Measurements from ENCODE around the gene DCXR. TPM values are rescaled to one million over a fixed set of nuclear protein-coding genes. Genes with fewer than 3 reads are reported as not detected.

The DCXR gene
- polyA plus RNA-seq, 3 donors, result 88.8 to 93.1 (median 90.3) TPM

DNA sequence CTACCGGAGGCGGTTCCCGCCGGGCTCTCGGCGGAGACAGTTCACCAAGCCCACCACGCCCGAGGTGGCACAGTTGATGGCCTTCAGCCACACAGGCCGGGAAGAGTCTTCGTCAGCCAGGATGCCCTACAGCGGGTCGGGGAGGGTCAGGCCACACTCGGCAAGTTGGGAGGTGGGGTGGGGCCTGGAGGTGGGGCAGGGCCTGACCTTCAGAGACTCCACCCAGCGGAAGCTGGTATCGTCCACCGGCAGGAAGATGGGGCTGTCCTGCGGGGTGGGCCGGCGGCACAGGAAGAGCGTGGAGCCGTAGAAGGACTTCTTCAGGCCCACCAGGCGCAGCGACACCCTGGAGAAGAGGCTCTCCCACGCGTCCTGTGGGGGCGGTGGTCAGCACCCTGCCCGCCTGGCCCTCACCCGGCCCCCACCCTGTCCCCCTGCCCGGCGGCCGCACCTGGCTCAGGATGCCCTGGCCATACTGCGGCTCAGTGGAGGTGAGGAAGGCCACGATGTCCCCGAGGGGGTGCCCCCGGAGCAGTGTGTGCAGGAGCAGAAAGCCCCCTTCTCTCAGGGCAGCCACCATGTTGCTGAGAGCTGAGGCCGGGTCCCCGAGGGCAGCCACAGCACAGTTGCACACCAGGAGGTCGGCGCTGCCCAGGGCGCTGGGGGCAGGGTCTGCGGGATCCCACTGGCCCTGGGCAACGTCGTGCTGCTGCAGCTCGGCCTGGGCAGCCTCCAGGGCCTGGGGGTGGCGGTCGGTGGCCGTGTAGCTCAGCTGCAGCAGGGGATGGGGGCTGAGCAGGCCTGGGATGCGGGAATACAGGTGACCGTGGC, 47.7 kb upstream of the DCXR start:
- TF ChIP-seq, protein P1, sequence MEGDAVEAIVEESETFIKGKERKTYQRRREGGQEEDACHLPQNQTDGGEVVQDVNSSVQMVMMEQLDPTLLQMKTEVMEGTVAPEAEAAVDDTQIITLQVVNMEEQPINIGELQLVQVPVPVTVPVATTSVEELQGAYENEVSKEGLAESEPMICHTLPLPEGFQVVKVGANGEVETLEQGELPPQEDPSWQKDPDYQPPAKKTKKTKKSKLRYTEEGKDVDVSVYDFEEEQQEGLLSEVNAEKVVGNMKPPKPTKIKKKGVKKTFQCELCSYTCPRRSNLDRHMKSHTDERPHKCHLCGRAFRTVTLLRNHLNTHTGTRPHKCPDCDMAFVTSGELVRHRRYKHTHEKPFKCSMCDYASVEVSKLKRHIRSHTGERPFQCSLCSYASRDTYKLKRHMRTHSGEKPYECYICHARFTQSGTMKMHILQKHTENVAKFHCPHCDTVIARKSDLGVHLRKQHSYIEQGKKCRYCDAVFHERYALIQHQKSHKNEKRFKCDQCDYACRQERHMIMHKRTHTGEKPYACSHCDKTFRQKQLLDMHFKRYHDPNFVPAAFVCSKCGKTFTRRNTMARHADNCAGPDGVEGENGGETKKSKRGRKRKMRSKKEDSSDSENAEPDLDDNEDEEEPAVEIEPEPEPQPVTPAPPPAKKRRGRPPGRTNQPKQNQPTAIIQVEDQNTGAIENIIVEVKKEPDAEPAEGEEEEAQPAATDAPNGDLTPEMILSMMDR (IDR thresholded peaks at IDR 0.05), result no peak
- Histone ChIP-seq H4K20me1 (ENCODE audit: insufficient read depth, low read length) (no peaks in the 10 kb centered on the region), H3K27ac (ENCODE audit: low read depth in 1 of 2, low read length in 2 of 2) (no peak overlapping the region), H2AFZ (ENCODE audit: insufficient read depth, low read depth, low read length, poor library complexity, severe bottlenecking) (no peak overlapping the region), H3K4me1 (ENCODE audit: control insufficient read depth in 1 of 2, insufficient read depth in 2 of 2, low read length in 2 of 2) (no peaks in the 10 kb centered on the region), H3K27me3 (ENCODE audit: control insufficient read depth in 2 of 2, insufficient read depth in 2 of 2, low read length in 2 of 2) (no peaks in the 10 kb centered on the region), H3K79me2 (ENCODE audit: insufficient read depth, low read length) (no peaks in the 10 kb centered on the region), H3K4me2 (replicated peaks; ENCODE audit: extremely low read depth, low read length, poor library complexity, severe bottlenecking) (no peak overlapping the region), H3K36me3 (replicated peaks in 1 of 2; ENCODE audit: control insufficient read depth in 1 of 2, insufficient read depth in 2 of 2, low read length in 2 of 2) (peaks cover 83 to 94% of the 10 kb centered on the region in 2 donors), H3K9ac (ENCODE audit: insufficient read depth, low read length, poor library complexity, severe bottlenecking) (no peak overlapping the region), H3K4me3 (replicated peaks in 1 of 3; ENCODE audit: low read depth in 2 of 3, low read length in 3 of 3) (no peak overlapping the region), H3K9me3 (replicated peaks in 1 of 2; ENCODE audit: control insufficient read depth in 1 of 2, insufficient read depth in 1 of 2, low read length in 2 of 2) (no peaks in the 10 kb centered on the region)
- no peak overlapping the region for H3K4me3 Mint-ChIP-seq
- no peaks in the 10 kb centered on the region for H3K4me1 Mint-ChIP-seq
- peaks cover 0 to 2% (median 0%) of the 10 kb centered on the region in 3 donors for H3K27me3 Mint-ChIP-seq (ENCODE audit: low read depth in 3 of 3)
- peaks cover 30 to 85% of the 10 kb centered on the region in 2 donors for H3K36me3 Mint-ChIP-seq
- 93% methylated on average over 40 of the region's 49 CpGs for WGBS (ENCODE audit: insufficient coverage)
- no peaks in the 10 kb centered on the region for H3K9me3 Mint-ChIP-seq
- intact Hi-C loops (cut with micrococcal nuclease), result no loop called here
- H3K27ac Mint-ChIP-seq, result no peak overlapping the region
- DNase-seq, result no peak

DNA sequence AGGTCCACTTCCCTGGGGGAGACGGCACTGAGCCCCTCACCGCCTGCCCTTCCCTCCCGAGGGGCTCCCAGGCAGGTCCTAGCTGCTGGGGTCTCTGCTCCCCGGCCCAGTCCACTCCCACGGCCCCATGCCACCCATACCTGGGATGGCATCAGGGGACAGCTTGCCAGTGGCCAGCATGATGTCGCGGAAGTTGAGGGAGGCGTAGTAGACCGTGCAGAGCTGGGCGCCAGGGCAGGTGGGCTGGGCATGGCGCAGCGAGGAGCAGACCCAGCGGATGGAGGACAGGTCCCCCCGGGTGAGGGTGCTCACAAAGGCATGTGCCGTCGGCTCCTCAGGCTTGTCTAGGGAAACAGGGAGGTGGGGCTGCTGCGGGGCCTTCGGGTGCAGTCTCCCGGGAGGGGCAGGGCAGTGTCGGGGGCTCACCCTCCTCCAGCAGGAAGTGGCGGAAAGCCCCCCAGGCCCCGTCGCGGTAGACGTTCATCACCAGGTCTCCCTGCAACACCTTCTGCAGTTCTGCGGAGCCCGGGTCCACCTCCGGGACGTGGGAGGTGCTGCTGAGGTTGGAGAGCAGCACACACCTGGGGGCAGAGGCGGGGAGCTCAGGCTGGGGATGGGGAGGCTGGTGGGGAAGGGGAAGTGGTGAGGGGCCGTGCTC, 47.0 kb upstream of the DCXR start:
- Mint-ChIP-seq H3K27me3 (ENCODE audit: low read depth in 3 of 3) (peaks cover 0 to 2% (median 0%) of the 10 kb centered on the region in 3 donors), H3K27ac (no peak overlapping the region), H3K36me3 (peaks cover 35 to 87% of the 10 kb centered on the region in 2 donors), H3K4me1 (no peaks in the 10 kb centered on the region), H3K9me3 (no peaks in the 10 kb centered on the region), H3K4me3 (no peak overlapping the region)
- TF ChIP-seq, protein P1 (IDR thresholded peaks at IDR 0.05), result no peak
- DNase-seq, result no peak
- Histone ChIP-seq H3K27me3 (ENCODE audit: control insufficient read depth in 2 of 2, insufficient read depth in 2 of 2, low read length in 2 of 2) (no peaks in the 10 kb centered on the region), H4K20me1 (ENCODE audit: insufficient read depth, low read length) (no peaks in the 10 kb centered on the region), H3K27ac (ENCODE audit: low read depth in 1 of 2, low read length in 2 of 2) (no peak overlapping the region), H3K79me2 (ENCODE audit: insufficient read depth, low read length) (no peaks in the 10 kb centered on the region), H3K9ac (ENCODE audit: insufficient read depth, low read length, poor library complexity, severe bottlenecking) (no peak overlapping the region), H3K4me2 (replicated peaks; ENCODE audit: extremely low read depth, low read length, poor library complexity, severe bottlenecking) (no peak overlapping the region), H3K4me3 (replicated peaks in 1 of 3; ENCODE audit: low read depth in 2 of 3, low read length in 3 of 3) (no peak overlapping the region), H2AFZ (ENCODE audit: insufficient read depth, low read depth, low read length, poor library complexity, severe bottlenecking) (no peak overlapping the region), H3K9me3 (replicated peaks in 1 of 2; ENCODE audit: control insufficient read depth in 1 of 2, insufficient read depth in 1 of 2, low read length in 2 of 2) (no peaks in the 10 kb centered on the region), H3K36me3 (replicated peaks in 1 of 2; ENCODE audit: control insufficient read depth in 1 of 2, insufficient read depth in 2 of 2, low read length in 2 of 2) (peaks cover 81 to 94% of the 10 kb centered on the region in 2 donors), H3K4me1 (ENCODE audit: control insufficient read depth in 1 of 2, insufficient read depth in 2 of 2, low read length in 2 of 2) (no peaks in the 10 kb centered on the region)
- intact Hi-C loops (cut with micrococcal nuclease), result no loop called here
- WGBS (ENCODE audit: insufficient coverage), result 96% methylated on average over 25 of the region's 31 CpGs
